Naive thymus-derived CD4-positive, alpha-beta T cell (primary cell): ENCODE measurements around the gene CDK6. TPM values are rescaled to one million over a fixed set of nuclear protein-coding genes. Genes with fewer than 3 reads are reported as not detected.

ENCODE experiments used
- ATAC-seq: fragments of 150-1000 bp; cut with Tn5 transposase; 2 replicates; pipeline ENCODE4 v1.10.0; 2021; ENCODE audit warnings: mild to moderate bottlenecking, moderate library complexity
- CTCF ChIA-PET: fragments of 350-600 bp; sonication (Branson Sonifier 250); formaldehyde crosslinking; loops from one replicate; lab custom pipeline; 2021; ENCODE audit warnings: antibody characterized with exemption; lab: Charles Lee
- POLR2A ChIA-PET: fragments of 350-600 bp; sonication (Branson Sonifier 250); formaldehyde crosslinking; loops from one replicate; lab custom pipeline; 2021; ENCODE audit warnings: antibody characterized with exemption, inconsistent platforms; lab: Charles Lee
- DNase-seq, 9 donors: peaks; one replicate each; pipeline versions ENCODE4 v3.0.0 to v3.0.0-alpha.2; 2020 to 2022; ENCODE audit warnings: mixed read lengths in 1 of 9
- H3K27ac ChIP-seq: one replicate; pipeline ENCODE4 v1.7.0; 2013; ENCODE audit warnings: mild to moderate bottlenecking, low read depth, low read length, moderate library complexity
- H3K27me3 ChIP-seq, 2 donors: one replicate each; pipeline ENCODE4 v1.7.0; 2013; ENCODE audit warnings: low read length in 2 of 2, mild to moderate bottlenecking in 2 of 2, moderate library complexity in 2 of 2; ENCODE audit not compliant: control insufficient read depth in 2 of 2, insufficient read depth in 2 of 2
- H3K36me3 ChIP-seq, 3 experiments: 1 replicate in 2 of 3; 2 replicates in 1 of 3; pipeline ENCODE4 v1.7.0; 2013; ENCODE audit warnings: low read length in 3 of 3, mild to moderate bottlenecking in 3 of 3, moderate library complexity in 1 of 3; ENCODE audit not compliant: insufficient read depth in 3 of 3, control insufficient read depth in 2 of 3
- H3K4me1 ChIP-seq, 2 donors: one replicate each; pipeline ENCODE4 v1.7.0; 2013; ENCODE audit warnings: low read length in 2 of 2, mild to moderate bottlenecking in 2 of 2, moderate library complexity in 1 of 2; ENCODE audit not compliant: control insufficient read depth in 2 of 2, insufficient read depth in 2 of 2
- H3K4me3 ChIP-seq: 2 replicates; pipeline ENCODE4 v1.7.0; 2013; ENCODE audit warnings: mild to moderate bottlenecking, low read length
- H3K9me3 ChIP-seq, 3 experiments: 1 replicate in 2 of 3; 2 replicates in 1 of 3; pipeline ENCODE4 v1.7.0; 2013; ENCODE audit warnings: low read length in 3 of 3; ENCODE audit not compliant: control insufficient read depth in 2 of 3
- H3K27ac Mint-ChIP-seq, 9 donors: one replicate each; pipeline ENCODE4 v1.8.0; 2020 to 2022; ENCODE audit warnings: mixed read lengths in 9 of 9, mild to moderate bottlenecking in 8 of 9, moderate library complexity in 5 of 9, inconsistent platforms in 2 of 9
- H3K27me3 Mint-ChIP-seq, 5 donors: one replicate each; pipeline ENCODE4 v1.8.0; 2021 to 2022; ENCODE audit warnings: mixed read lengths in 5 of 5, mild to moderate bottlenecking in 1 of 5
- H3K36me3 Mint-ChIP-seq, 5 donors: one replicate each; pipeline ENCODE4 v1.8.0; 2020 to 2022; ENCODE audit warnings: mixed read lengths in 5 of 5, mild to moderate bottlenecking in 3 of 5, inconsistent platforms in 1 of 5
- H3K4me1 Mint-ChIP-seq, 7 donors: one replicate each; pipeline ENCODE4 v1.8.0; 2020 to 2022; ENCODE audit warnings: mixed read lengths in 7 of 7, mild to moderate bottlenecking in 3 of 7, inconsistent platforms in 1 of 7
- H3K4me3 Mint-ChIP-seq, 10 donors: one replicate each; pipeline ENCODE4 v1.8.0; 2020 to 2022; ENCODE audit warnings: mild to moderate bottlenecking in 10 of 10, mixed read lengths in 10 of 10, moderate library complexity in 6 of 10, inconsistent platforms in 2 of 10
- H3K9me3 Mint-ChIP-seq, 11 donors: one replicate each; pipeline ENCODE4 v1.8.0; 2020 to 2022; ENCODE audit warnings: mixed read lengths in 11 of 11, mild to moderate bottlenecking in 4 of 11, inconsistent platforms in 1 of 11, moderate library complexity in 1 of 11
- intact Hi-C, 2 donors: fragments of 100-400 bp; cut with micrococcal nuclease; formaldehyde crosslinking; loops; one replicate each; pipeline ENCODE4 v1.15.1; 2023
- polyA plus RNA-seq, 2 donors: library from polyadenylated mRNA; unstranded; fragments of 300-500 nt; fragmentation: Illumina TruSeq; gene quantifications; one replicate each; pipeline ENCODE4 v1.2.3, GENCODE V29; 2021
- total RNA-seq, 6 experiments: library from RNA in 5 of 6; stranded (reverse) in 5 of 6; gene quantifications; 1 replicate in 5 of 6; 2 replicates in 1 of 6; pipeline ENCODE4 v1.2.3 and lab custom pipeline; 2021 to 2026

Gene CDK6
- total and polyA plus RNA-seq, 7 experiments from 2014 or later, result 15.8 to 156 (median 36.8) TPM

- Histone ChIP-seq H3K9me3 (no peaks in the 10 kb centered on the region), H3K36me3 (no peaks in the 10 kb centered on the region), H3K27ac (no peak overlapping the region), H3K27me3 (no peaks in the 10 kb centered on the region), H3K4me1 (peaks cover 0 to 5% of the 10 kb centered on the region in 2 donors), H3K4me3 (no peak overlapping the region)
- Mint-ChIP-seq H3K36me3 (peaks cover 4 to 34% (median 4%) of the 10 kb centered on the region in 5 donors), H3K27ac (peak overlapping the region in 2 of 9 donors; percentile 1 to 11), H3K4me1 (peaks cover 24 to 70% (median 34%) of the 10 kb centered on the region in 7 donors), H3K27me3 (no peaks in the 10 kb centered on the region), H3K9me3 (peaks cover 0 to 2% (median 0%) of the 10 kb centered on the region in 11 donors), H3K4me3 (no peak overlapping the region)
- ATAC-seq, result no peak
- ChIA-PET POLR2A (no interaction called here), CTCF (interaction anchor here (0.7 to 1.0 kb wide), 2 partner anchors 30 to 71 kb away, joined by 3 read pairs; no protein-coding TSS in a partner anchor)
- DNase-seq, result no peak
- intact Hi-C loops, result no loop called here
Observed at GRCh38 chr7:92650391-92650790, 186.0 kb downstream of the CDK6 start.

GRCh38 chr7:92648067-92648466, 188.3 kb downstream of the CDK6 start:
- no peaks in the 10 kb centered on the region for H3K36me3 ChIP-seq
- DNase-seq (no peak), ATAC-seq (no peak)
- Mint-ChIP-seq H3K27ac (peak overlapping the region in 3 of 9 donors; percentile 9 to 84 (median 26)), H3K4me1 (peaks cover 28 to 78% (median 39%) of the 10 kb centered on the region in 7 donors), H3K4me3 (peak overlapping the region in 1 of 10 donors; percentile 53), H3K36me3 (peaks cover 0 to 33% (median 2%) of the 10 kb centered on the region in 5 donors), H3K9me3 (no peaks in the 10 kb centered on the region), H3K27me3 (no peaks in the 10 kb centered on the region)
- no peak overlapping the region for H3K4me3 ChIP-seq
- H3K27ac ChIP-seq, result no peak overlapping the region
- peaks cover 0 to 7% of the 10 kb centered on the region in 2 donors for H3K4me1 ChIP-seq
- H3K27me3 ChIP-seq, result no peaks in the 10 kb centered on the region
- no peaks in the 10 kb centered on the region for H3K9me3 ChIP-seq
- ChIA-PET CTCF (no interaction called here), POLR2A (no interaction called here)
- intact Hi-C loops, result no loop called here

GRCh38 chr7:92647652-92648051, 188.7 kb downstream of the CDK6 start:
- no peak overlapping the region for H3K4me3 ChIP-seq
- peaks cover 0 to 31% (median 0%) of the 10 kb centered on the region in 5 donors for H3K36me3 Mint-ChIP-seq
- no peak for DNase-seq
- H3K27ac Mint-ChIP-seq, result peak overlapping the region in 5 of 9 donors; percentile 8 to 84 (median 15)
- ATAC-seq, result no peak
- H3K27ac ChIP-seq, result no peak overlapping the region
- H3K9me3 ChIP-seq, result no peaks in the 10 kb centered on the region
- H3K4me1 Mint-ChIP-seq, result peaks cover 28 to 79% (median 39%) of the 10 kb centered on the region in 7 donors
- no peaks in the 10 kb centered on the region for H3K27me3 Mint-ChIP-seq
- H3K36me3 ChIP-seq, result no peaks in the 10 kb centered on the region
- intact Hi-C loops, result no loop called here
- ChIA-PET CTCF (no interaction called here), POLR2A (no interaction called here)
- no peaks in the 10 kb centered on the region for H3K27me3 ChIP-seq
- H3K4me3 Mint-ChIP-seq, result peak overlapping the region in 1 of 10 donors; percentile 53
- no peaks in the 10 kb centered on the region for H3K9me3 Mint-ChIP-seq
- H3K4me1 ChIP-seq, result peaks cover 4 to 12% of the 10 kb centered on the region in 2 donors

- Histone ChIP-seq H3K4me1 (peaks cover 9 to 17% of the 10 kb centered on the region in 2 donors), H3K4me3 (no peak overlapping the region), H3K27me3 (no peaks in the 10 kb centered on the region), H3K9me3 (no peaks in the 10 kb centered on the region), H3K36me3 (no peaks in the 10 kb centered on the region), H3K27ac (no peak overlapping the region)
- intact Hi-C loops, result no loop called here
- Mint-ChIP-seq H3K4me1 (peaks cover 32 to 80% (median 44%) of the 10 kb centered on the region in 7 donors), H3K9me3 (no peaks in the 10 kb centered on the region), H3K27me3 (no peaks in the 10 kb centered on the region), H3K27ac (peak overlapping the region in 6 of 9 donors; percentile 8 to 76 (median 28)), H3K36me3 (peaks cover 0 to 30% (median 0%) of the 10 kb centered on the region in 5 donors), H3K4me3 (peak overlapping the region in 1 of 10 donors; percentile 13)
- POLR2A ChIA-PET, result no interaction called here
- CTCF ChIA-PET, result no interaction called here
- ATAC-seq, result no peak
- DNase-seq, result no peak
Observed at GRCh38 chr7:92647011-92647625, 189.3 kb downstream of the CDK6 start.

- H3K9me3 Mint-ChIP-seq, result no peaks in the 10 kb centered on the region
- no peak for ATAC-seq
Observed at GRCh38 chr7:92645114-92646061, 191.0 kb downstream of the CDK6 start.

GRCh38 chr7:92644406-92645113, 191.8 kb downstream of the CDK6 start:
- Histone ChIP-seq H3K36me3 (no peaks in the 10 kb centered on the region), H3K9me3 (no peaks in the 10 kb centered on the region), H3K4me3 (no peak overlapping the region), H3K27me3 (no peaks in the 10 kb centered on the region), H3K27ac (no peak overlapping the region), H3K4me1 (peaks cover 17 to 28% of the 10 kb centered on the region in 2 donors)
- Mint-ChIP-seq H3K9me3 (no peaks in the 10 kb centered on the region), H3K27ac (peak overlapping the region in 5 of 9 donors; percentile 20 to 88 (median 30)), H3K36me3 (peaks cover 0 to 22% (median 0%) of the 10 kb centered on the region in 5 donors), H3K27me3 (no peaks in the 10 kb centered on the region), H3K4me1 (peaks cover 48 to 88% (median 67%) of the 10 kb centered on the region in 7 donors), H3K4me3 (peak overlapping the region in 1 of 10 donors; percentile 40)
- POLR2A ChIA-PET, result no interaction called here
- intact Hi-C loops, result no loop called here
- ATAC-seq (no peak), DNase-seq (no peak)
- CTCF ChIA-PET, result interaction anchor here (2.0 kb wide), 1 partner anchor 12 kb away, joined by 4 read pairs; no protein-coding TSS in a partner anchor

More at GRCh38 chr7:92645114-92646061, 191.0 kb downstream of the CDK6 start:
- no peak for DNase-seq
- peaks cover 40 to 88% (median 58%) of the 10 kb centered on the region in 7 donors for H3K4me1 Mint-ChIP-seq
- ChIA-PET CTCF (interaction anchor here (0.6 to 2.0 kb wide), 2 partner anchors 13 to 35 kb away, joined by 4 read pairs; no protein-coding TSS in a partner anchor), POLR2A (no interaction called here)
- intact Hi-C loops, result no loop called here
- H3K36me3 Mint-ChIP-seq, result peaks cover 0 to 23% (median 0%) of the 10 kb centered on the region in 5 donors
- peak overlapping the region in 7 of 9 donors; percentile 26 to 88 (median 51) for H3K27ac Mint-ChIP-seq
- Histone ChIP-seq H3K36me3 (no peaks in the 10 kb centered on the region), H3K4me1 (peaks cover 12 to 23% of the 10 kb centered on the region in 2 donors), H3K27me3 (no peaks in the 10 kb centered on the region), H3K4me3 (no peak overlapping the region), H3K9me3 (no peaks in the 10 kb centered on the region), H3K27ac (no peak overlapping the region)
- H3K4me3 Mint-ChIP-seq, result peak overlapping the region in 1 of 10 donors; percentile 67
- no peaks in the 10 kb centered on the region for H3K27me3 Mint-ChIP-seq
